ENCODE results near the gene AMOTL1. TPM values are rescaled to one million over a fixed set of nuclear protein-coding genes. Genes with fewer than 3 reads are reported as not detected.
"Not testable (repeated sequence)": the region's sequence is repeated elsewhere in the genome, so short reads cannot be mapped to it uniquely, and the experiment has no call there.

AMOTL1 gene
- total and polyA plus RNA-seq, 12 donors: 3.0 to 26.7 (median 19.5) TPM

GRCh38 chr11:94910270-94910669 lies 142.1 kb downstream of the AMOTL1 start:
- Histone ChIP-seq H3K36me3 (replicated peaks in 1 of 2) (no peaks in the 10 kb centered on the region), H3K9me3 (replicated peaks in 1 of 3) (no peaks in the 10 kb centered on the region), H3K27me3 (no peaks in the 10 kb centered on the region), H3K27ac (no peak overlapping the region), H3K4me1 (replicated peaks in 1 of 2) (no peaks in the 10 kb centered on the region), H3K4me3 (no peak overlapping the region)
- intact Hi-C loops (cut with DNase I): no loop called here
- DNase-seq: no peak
- WGBS, 4 donors: 78 to 86% (median 82%) methylated on average over 3 of the region's 3 CpGs
- no peak for TF ChIP-seq CTCF (IDR thresholded peaks at IDR 0.05)
- no peak for TF ChIP-seq POLR2A (IDR thresholded peaks at IDR 0.05)

- no peaks in the 10 kb centered on the region for H3K36me3 ChIP-seq (replicated peaks in 1 of 2)
- H3K4me1 ChIP-seq (replicated peaks in 1 of 2): no peaks in the 10 kb centered on the region
- DNase-seq: no peak
- intact Hi-C loops (cut with DNase I): no loop called here
- WGBS, 4 donors: 0% methylated on average over 1 of the region's 1 CpG
- H3K27me3 ChIP-seq: no peaks in the 10 kb centered on the region
- TF ChIP-seq POLR2A (IDR thresholded peaks at IDR 0.05) (no peak), CTCF (IDR thresholded peaks at IDR 0.05) (no peak)
- no peak overlapping the region for H3K27ac ChIP-seq
- no peak overlapping the region for H3K4me3 ChIP-seq
- no peaks in the 10 kb centered on the region for H3K9me3 ChIP-seq (replicated peaks in 1 of 3)
Observed at GRCh38 chr11:94910779-94911178, 142.6 kb downstream of the AMOTL1 start.

GRCh38 chr11:94912806-94913205 lies 144.7 kb downstream of the AMOTL1 start:
- no peaks in the 10 kb centered on the region for H3K36me3 ChIP-seq (replicated peaks in 1 of 2)
- no peaks in the 10 kb centered on the region for H3K27me3 ChIP-seq
- WGBS, 4 donors: 94 to 96% (median 95%) methylated on average over 9 of the region's 9 CpGs
- no peak overlapping the region for H3K27ac ChIP-seq
- H3K9me3 ChIP-seq (replicated peaks in 1 of 3): no peaks in the 10 kb centered on the region
- TF ChIP-seq POLR2A (IDR thresholded peaks at IDR 0.05): no peak
- TF ChIP-seq CTCF (IDR thresholded peaks at IDR 0.05): no peak
- no peak for DNase-seq
- H3K4me1 ChIP-seq (replicated peaks in 1 of 2): no peaks in the 10 kb centered on the region
- intact Hi-C loops (cut with DNase I): no loop called here
- no peak overlapping the region for H3K4me3 ChIP-seq

GRCh38 chr11:94913718-94914394 lies 145.7 kb downstream of the AMOTL1 start:
- H3K9me3 ChIP-seq (replicated peaks in 1 of 3); DNase-seq; H3K4me1 ChIP-seq (replicated peaks in 1 of 2); intact Hi-C loops (cut with DNase I); H3K4me3 ChIP-seq; H3K36me3 ChIP-seq (replicated peaks in 1 of 2); H3K27me3 ChIP-seq; H3K27ac ChIP-seq: not testable (repeated sequence)
- 89 to 100% (median 96%) methylated on average over 2 of the region's 2 CpGs for WGBS, 4 donors

GRCh38 chr11:94920311-94920710 lies 152.2 kb downstream of the AMOTL1 start:
- intact Hi-C loops (cut with DNase I): no loop called here
- no peak for TF ChIP-seq POLR2A (IDR thresholded peaks at IDR 0.05)
- no peak for TF ChIP-seq CTCF (IDR thresholded peaks at IDR 0.05)
- no peak overlapping the region for H3K4me3 ChIP-seq
- H3K27ac ChIP-seq: no peak overlapping the region
- no peak for DNase-seq
- no peaks in the 10 kb centered on the region for H3K9me3 ChIP-seq (replicated peaks in 1 of 3)
- peaks cover 0 to 9% of the 10 kb centered on the region in 2 donors for H3K4me1 ChIP-seq (replicated peaks in 1 of 2)
- H3K36me3 ChIP-seq (replicated peaks in 1 of 2): no peaks in the 10 kb centered on the region
- H3K27me3 ChIP-seq: no peaks in the 10 kb centered on the region

Data from adrenal gland (tissue), 12 donors.